Stomach (tissue), 9 donors: Measurements from ENCODE around the gene UBE2I. TPM values are rescaled to one million over a fixed set of nuclear protein-coding genes. Genes with fewer than 3 reads are reported as not detected.

ENCODE experiments used
- DNase-seq, 2 donors: peaks; one replicate each; pipeline versions ENCODE4 v3.0.0 to v3.0.0-alpha.2; 2013 to 2019
- H3K27ac ChIP-seq, 5 donors: fragments of 200-600 bp in 4 of 5; sonication (generic) in 4 of 5; one replicate each; pipeline ENCODE4 v1.5.1; 2013 to 2019; ENCODE audit warnings: mild to moderate bottlenecking in 1 of 5, moderate library complexity in 1 of 5
- H3K27me3 ChIP-seq, 3 donors: fragments of 200-600 bp; sonication (generic); one replicate each; pipeline ENCODE4 v1.5.1; 2017 to 2019; ENCODE audit warnings: mixed run types in 1 of 3
- H3K36me3 ChIP-seq, 4 donors: fragments of 200-600 bp; sonication (generic); 1 replicate in 3 of 4; 2 replicates in 1 of 4; pipeline ENCODE4 v1.5.1; 2016 to 2019
- H3K4me1 ChIP-seq, 4 donors: fragments of 200-600 bp; sonication (generic); one replicate each; pipeline ENCODE4 v1.5.1; 2016 to 2019
- H3K4me3 ChIP-seq, 4 donors: fragments of 200-600 bp; sonication (generic) in 3 of 4; one replicate each; pipeline ENCODE4 v1.5.1; 2016 to 2019; ENCODE audit warnings: mild to moderate bottlenecking in 1 of 4
- H3K9me3 ChIP-seq, 4 donors: fragments of 200-600 bp; sonication (generic); one replicate each; pipeline ENCODE4 v1.5.1; 2016 to 2019
- CTCF ChIP-seq, 7 experiments: fragments of 450-650 bp in 4 of 7; fragments of 200-600 bp in 3 of 7; sonication (generic) in 3 of 7; IDR thresholded peaks; one replicate each; pipeline ENCODE4 v1.5.1; 2016 to 2019; ENCODE audit warnings: antibody characterized with exemption in 7 of 7, control low read depth in 2 of 7, mild to moderate bottlenecking in 1 of 7
- EP300 ChIP-seq: sonication (generic); formaldehyde crosslinking; IDR thresholded peaks from one replicate; pipeline ENCODE4 v1.6.1; 2017; ENCODE audit warnings: antibody characterized with exemption
- POLR2A ChIP-seq, 4 donors: fragments of 450-650 bp; IDR thresholded peaks; one replicate each; pipeline ENCODE4 v1.6.1; 2016; ENCODE audit warnings: antibody characterized with exemption in 4 of 4, control low read depth in 2 of 4, mild to moderate bottlenecking in 1 of 4, moderate library complexity in 1 of 4
- POLR2AphosphoS5 ChIP-seq, 3 donors: sonication (generic); formaldehyde crosslinking; IDR thresholded peaks; one replicate each; pipeline ENCODE4 v1.6.1; 2016; ENCODE audit warnings: antibody characterized with exemption in 3 of 3
- WGBS, 5 donors: extraction: QIAGEN DNeasy Blood & Tissue Kit in 3 of 5; methylation state at CpG; one replicate each; pipeline versions ENCODE4 v1.1.5 to v1.1.7; 2013 to 2018; 5-methylcytosine and 5-hydroxymethylcytosine counted together
- intact Hi-C: fragments of 100-400 bp; cut with DNase I; formaldehyde crosslinking; loops from one replicate; pipeline ENCODE4 v1.15.1; 2023; ENCODE audit warnings: low total_unique reads
- polyA plus RNA-seq, 3 donors: library from polyadenylated mRNA; stranded (reverse); fragments of 200-250 nt; gene quantifications; one replicate each; pipeline ENCODE4 v1.2.3, GENCODE V29; 2013
- total RNA-seq, 5 donors: library from RNA; depleted of rRNA; stranded (reverse); fragments of >200 nt; gene quantifications; one replicate each; pipeline versions ENCODE4 v1.1.0 to v1.2.3, GENCODE V29; 2014 to 2016
- donor health status: healthy with polysubstance abuse.
- donor health status: Bipolar disorder and iron deficiency.
- donor health status: healthy.

UBE2I gene
- total and polyA plus RNA-seq, 8 donors = 42.0 to 71.0 (median 46.7) TPM

- TF ChIP-seq CTCF (IDR thresholded peaks at IDR 0.05) (no peak), POLR2AphosphoS5 (IDR thresholded peaks at IDR 0.05) (no peak), POLR2A (IDR thresholded peaks at IDR 0.05) (no peak), EP300 (no peak)
- no peak for DNase-seq
- H3K4me1 ChIP-seq = peaks cover 0 to 6% (median 0%) of the 10 kb centered on the region in 4 donors
- intact Hi-C loops = no loop called here
- 88 to 93% (median 90%) methylated on average over 24 to 29 of the region's 29 CpGs for WGBS, 5 donors
- no peak overlapping the region for H3K4me3 ChIP-seq
- H3K36me3 ChIP-seq = peaks cover 56 to 96% (median 95%) of the 10 kb centered on the region in 4 donors
- H3K27me3 ChIP-seq = no peaks in the 10 kb centered on the region
- H3K9me3 ChIP-seq = no peaks in the 10 kb centered on the region
- no peak overlapping the region for H3K27ac ChIP-seq
Measured at GRCh38 chr16:1366060-1366711, 56.8 kb downstream of the UBE2I start.

DNA sequence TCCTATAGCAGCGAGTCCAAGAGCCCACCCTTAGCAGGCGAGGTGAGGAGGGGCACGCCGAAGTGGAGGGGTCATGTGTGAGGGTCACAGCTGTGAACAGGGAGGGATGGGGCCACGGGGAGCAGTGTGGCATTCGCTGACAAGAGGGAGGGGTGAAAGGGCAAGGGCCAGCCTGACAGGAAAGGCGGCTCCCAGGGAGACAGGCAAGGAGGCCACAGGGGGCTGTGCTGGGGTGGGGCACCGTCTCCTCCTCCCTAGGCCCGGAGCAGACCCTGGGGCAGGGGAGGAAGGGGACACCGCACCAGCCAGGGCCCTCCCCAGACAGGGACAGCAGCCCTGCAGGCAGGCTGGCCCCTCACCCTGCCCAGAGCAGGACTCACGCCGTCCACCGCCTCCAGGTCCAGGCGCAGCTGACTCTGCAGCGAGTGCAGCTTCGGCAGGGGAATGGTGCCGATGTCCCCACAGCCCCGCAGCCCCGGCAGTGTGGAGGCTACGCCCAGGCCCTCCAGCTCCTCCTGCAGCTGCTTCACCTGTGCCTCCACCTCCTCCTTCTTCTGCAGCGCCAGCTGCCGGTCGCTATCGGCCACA is 57.4 kb downstream of the UBE2I start:
- H3K9me3 ChIP-seq = no peaks in the 10 kb centered on the region
- TF ChIP-seq CTCF (IDR thresholded peaks at IDR 0.05) (no peak), EP300 (no peak), POLR2AphosphoS5 (IDR thresholded peaks at IDR 0.05) (no peak), POLR2A (IDR thresholded peaks at IDR 0.05) (no peak)
- H3K4me1 ChIP-seq = peaks cover 0 to 6% (median 0%) of the 10 kb centered on the region in 4 donors
- intact Hi-C loops = no loop called here
- no peak for DNase-seq
- 76 to 87% (median 80%) methylated on average over 17 to 24 of the region's 24 CpGs for WGBS, 5 donors
- H3K4me3 ChIP-seq = no peak overlapping the region
- H3K27ac ChIP-seq = no peak overlapping the region
- peaks cover 57 to 97% (median 95%) of the 10 kb centered on the region in 4 donors for H3K36me3 ChIP-seq
- no peaks in the 10 kb centered on the region for H3K27me3 ChIP-seq

GRCh38 chr16:1367486-1368174 is 58.2 kb downstream of the UBE2I start:
- Histone ChIP-seq H3K27me3 (no peaks in the 10 kb centered on the region), H3K27ac (no peak overlapping the region), H3K4me1 (peaks cover 0 to 6% (median 0%) of the 10 kb centered on the region in 4 donors), H3K4me3 (no peak overlapping the region), H3K36me3 (peaks cover 49 to 94% (median 92%) of the 10 kb centered on the region in 4 donors), H3K9me3 (no peaks in the 10 kb centered on the region)
- DNase-seq = no peak
- intact Hi-C loops = no loop called here
- WGBS, 5 donors = 62 to 85% (median 77%) methylated on average over 3 to 27 of the region's 27 CpGs
- TF ChIP-seq POLR2AphosphoS5 (IDR thresholded peaks at IDR 0.05) = no peak
- no peak for TF ChIP-seq EP300
- TF ChIP-seq CTCF (IDR thresholded peaks at IDR 0.05) = no peak
- TF ChIP-seq POLR2A (IDR thresholded peaks at IDR 0.05) = no peak

- no peak overlapping the region for H3K4me3 ChIP-seq
- no peaks in the 10 kb centered on the region for H3K4me1 ChIP-seq
- intact Hi-C loops = no loop called here
- WGBS, 5 donors = 90 to 92% (median 91%) methylated on average over 26 to 33 of the region's 33 CpGs
- no peaks in the 10 kb centered on the region for H3K9me3 ChIP-seq
- DNase-seq = no peak
- no peak for TF ChIP-seq EP300
- TF ChIP-seq POLR2AphosphoS5 (IDR thresholded peaks at IDR 0.05) = no peak
- TF ChIP-seq CTCF (IDR thresholded peaks at IDR 0.05) = no peak
- no peak for TF ChIP-seq POLR2A (IDR thresholded peaks at IDR 0.05)
- H3K27ac ChIP-seq = no peak overlapping the region
- peaks cover 33 to 81% (median 78%) of the 10 kb centered on the region in 4 donors for H3K36me3 ChIP-seq
- H3K27me3 ChIP-seq = no peaks in the 10 kb centered on the region
Measured at GRCh38 chr16:1371054-1371978, 61.9 kb downstream of the UBE2I start.
